CD4-positive, alpha-beta T cell treated with Interleukin-15 for 1 hour (primary cell): ENCODE measurements around the gene HAGHL.
A peak's percentile ranks its signal among the peaks of the same experiment; 100 is the strongest.

Experiments
- DNase-seq: peaks from one replicate; pipeline ENCODE4 v3.0.0-alpha.2; 2020

The HAGHL gene

DNA sequence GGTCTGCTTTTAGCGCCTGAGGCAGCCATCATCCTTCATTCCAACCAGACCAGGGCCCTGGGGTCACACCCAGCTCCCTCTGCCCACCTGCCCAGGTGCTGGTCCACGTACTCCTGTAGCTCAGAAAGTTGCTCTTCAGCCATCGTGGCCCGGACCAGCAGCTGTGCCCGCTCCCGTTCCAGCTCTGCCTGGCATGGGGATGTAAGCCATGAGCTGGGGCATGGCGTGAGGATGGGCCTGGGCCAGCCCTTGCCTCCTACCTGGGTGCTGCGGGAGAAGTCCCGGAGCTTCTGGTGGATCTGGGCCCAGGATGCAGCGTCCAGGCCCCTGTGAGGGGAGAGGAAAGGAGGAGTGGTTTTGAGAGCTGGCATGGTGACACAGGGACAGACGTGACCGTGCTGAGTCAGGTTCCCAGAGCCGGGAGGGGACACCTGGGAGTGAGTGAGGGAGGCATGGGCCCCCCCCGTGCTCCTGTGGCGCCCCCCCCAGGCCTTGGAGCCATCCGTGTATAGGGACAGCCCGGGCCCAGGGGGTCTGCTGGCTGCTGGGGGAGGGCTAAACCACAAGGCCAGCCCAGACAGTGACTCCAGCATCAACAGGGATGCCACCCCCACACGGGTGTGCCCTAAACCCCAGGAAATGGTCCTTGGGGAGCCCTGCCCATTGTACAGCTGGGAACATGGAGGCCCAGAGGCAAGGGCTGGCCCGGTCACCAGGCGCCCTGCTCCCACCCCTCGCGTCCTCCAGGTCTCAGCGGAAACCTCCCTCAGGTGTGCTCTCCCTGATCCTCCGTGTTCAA, 3.9 kb upstream of the HAGHL start:
- DNase-seq = no peak

DNA sequence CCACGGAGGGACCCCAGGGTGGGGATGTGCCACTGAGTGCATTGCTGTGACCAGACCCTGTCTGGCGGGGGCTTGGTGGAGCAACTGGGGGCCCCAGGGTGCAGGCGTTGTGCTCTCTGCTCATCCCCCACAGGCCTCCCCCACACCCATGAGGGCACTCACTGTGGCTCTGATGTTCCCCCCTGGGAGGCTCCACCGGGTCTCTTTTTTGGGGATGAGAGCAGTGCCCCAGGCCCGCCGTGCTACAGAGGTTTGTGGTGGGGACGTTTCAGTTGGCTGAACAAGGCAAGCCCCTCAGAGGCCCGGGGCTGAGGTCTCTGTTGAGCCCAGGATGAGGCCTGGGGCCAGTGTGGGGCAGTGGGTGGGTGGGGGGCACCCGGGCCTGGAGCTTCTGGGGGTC, 3.2 kb upstream of the HAGHL start:
- no peak for DNase-seq

DNA sequence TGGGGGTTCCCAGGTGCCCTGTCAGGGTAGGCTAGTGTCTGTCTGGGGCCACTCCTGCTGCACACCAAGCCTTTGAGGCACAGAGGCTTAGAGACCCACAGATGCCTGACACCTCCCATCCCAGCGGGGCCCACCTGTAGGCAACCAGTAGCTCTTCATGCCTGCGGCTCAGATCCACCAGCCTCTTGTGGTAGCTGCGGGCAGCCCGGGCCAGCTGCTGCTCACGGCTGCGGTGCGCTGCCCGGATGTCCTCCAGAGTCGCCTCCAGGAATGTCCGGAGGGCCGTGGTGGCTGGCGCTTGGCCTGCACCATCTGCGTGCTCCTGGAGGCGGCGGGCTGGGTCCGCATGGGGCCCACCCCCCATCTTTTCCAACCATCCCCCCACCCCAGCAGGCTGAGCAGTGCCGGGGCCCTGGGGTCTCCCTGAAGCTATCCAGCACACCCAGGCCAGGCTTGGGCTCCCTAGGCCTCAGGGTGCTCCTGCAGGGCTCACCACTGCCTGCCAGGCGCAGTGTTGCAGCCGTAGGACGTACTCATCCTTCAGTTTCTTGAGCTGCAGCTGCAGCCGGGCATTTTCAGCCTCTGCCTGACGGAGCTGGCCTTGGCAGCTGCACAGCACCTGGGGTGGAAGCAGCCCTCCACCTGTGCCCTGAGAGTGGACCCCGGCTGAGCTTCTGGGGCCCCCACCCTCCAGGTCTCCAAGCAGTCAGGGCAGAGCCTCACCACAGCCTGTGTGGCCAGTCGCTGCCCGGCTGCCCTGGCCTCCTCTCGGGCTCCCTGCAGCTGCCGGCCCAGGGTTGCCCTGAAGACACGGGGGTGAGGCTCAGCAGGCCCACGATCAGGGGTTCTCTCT, 2.5 kb upstream of the HAGHL start:
- DNase-seq = no peak

DNA sequence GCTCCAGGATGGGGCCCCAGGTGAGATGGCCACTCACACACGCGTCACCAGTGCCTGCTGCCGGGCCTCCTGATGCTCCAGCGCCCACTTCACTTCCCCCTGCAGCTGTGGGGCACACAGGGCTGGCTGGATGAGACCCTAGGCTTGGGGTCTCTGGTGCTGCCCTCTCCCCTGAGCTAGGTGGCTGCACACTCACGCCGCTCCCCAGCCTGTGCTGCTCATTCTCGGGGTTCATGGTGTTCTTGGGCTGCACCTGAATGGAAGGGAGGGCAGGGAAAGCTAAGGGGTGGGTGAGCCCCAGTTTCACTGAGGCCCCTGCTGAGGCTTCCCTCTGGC, 1.9 kb upstream of the HAGHL start:
- no peak for DNase-seq

DNA sequence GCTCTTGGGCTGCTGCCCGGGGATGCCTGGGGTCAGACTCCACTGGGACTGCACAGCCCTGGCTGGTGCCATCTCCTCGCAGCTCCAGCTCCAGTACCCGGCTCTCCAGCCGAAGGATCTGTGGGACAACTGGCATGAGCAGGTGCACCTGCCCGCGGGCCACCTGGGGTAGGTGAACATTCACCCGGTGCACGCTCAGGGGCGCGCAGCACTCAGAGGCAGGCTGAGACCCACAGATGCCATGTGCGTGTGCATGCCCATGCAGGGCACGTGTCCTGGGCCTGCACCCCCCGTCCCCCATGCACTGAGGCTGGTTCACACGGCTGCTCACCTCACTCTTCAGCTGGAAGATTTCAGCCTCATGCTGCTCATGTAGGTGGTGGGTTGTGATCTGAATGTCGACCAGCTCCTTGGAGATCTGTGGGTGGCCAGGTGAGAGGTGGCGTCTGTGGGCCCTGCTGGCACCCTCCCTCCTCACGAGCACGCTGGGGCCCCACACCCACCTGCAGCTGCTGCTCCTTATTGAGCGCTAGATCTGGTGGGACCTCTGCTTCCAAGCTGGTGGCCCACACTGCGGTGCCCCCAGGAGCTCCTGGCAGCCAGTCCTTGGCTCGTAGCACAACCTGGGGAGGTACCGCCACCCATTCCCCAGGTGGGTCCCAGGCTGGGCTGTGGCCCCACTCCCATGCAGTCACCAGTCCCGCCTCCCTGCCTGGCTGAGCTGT, 1.3 kb upstream of the HAGHL start:
- DNase-seq = no peak

DNA sequence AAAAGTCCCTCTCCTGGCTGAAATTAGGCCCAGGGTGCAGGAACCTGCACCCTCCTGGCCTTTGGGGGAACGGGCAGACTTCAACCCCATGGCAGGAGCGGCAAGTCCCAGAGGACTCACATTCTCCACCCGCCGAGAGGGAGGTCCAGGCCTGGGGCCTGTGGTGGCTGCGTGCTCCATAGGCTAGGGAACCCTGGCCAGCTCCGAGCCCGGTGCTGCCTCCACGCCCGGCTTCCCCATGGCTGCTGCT, 793 bp upstream of the HAGHL start:
- no peak for DNase-seq

DNA sequence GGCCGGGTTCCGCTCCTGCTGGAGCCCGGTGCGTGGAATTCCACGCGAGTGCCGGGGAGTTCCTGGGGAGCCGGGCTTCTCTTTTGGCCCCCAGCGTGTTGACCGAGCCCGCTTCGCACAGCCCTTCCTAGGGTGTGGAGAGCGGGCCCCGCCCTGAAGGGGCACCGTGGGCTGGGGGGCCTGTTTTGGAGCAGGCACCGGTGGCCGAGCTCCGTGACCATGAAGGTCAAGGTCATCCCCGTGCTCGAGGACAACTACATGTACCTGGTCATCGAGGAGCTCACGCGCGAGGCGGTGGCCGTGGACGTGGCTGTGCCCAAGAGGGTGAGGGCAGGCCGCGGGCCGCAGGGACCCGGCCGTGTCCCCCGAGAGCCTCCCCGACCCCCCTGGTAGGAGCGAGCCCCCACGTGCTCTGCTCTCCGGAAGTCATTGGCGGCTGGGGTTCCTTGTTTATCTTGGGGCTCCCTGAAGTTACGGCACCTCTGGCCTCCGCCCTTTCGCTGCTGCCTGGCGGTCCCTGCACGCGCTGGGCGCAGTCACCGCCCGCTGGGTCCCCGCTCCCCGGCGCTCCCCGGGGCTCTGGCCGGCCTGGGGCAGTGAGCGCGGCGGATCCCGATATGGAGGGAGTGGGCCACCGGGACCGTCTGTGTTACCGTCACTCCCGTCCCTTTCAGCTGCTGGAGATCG, 528 bp downstream of the HAGHL start:
- DNase-seq = no peak

DNA sequence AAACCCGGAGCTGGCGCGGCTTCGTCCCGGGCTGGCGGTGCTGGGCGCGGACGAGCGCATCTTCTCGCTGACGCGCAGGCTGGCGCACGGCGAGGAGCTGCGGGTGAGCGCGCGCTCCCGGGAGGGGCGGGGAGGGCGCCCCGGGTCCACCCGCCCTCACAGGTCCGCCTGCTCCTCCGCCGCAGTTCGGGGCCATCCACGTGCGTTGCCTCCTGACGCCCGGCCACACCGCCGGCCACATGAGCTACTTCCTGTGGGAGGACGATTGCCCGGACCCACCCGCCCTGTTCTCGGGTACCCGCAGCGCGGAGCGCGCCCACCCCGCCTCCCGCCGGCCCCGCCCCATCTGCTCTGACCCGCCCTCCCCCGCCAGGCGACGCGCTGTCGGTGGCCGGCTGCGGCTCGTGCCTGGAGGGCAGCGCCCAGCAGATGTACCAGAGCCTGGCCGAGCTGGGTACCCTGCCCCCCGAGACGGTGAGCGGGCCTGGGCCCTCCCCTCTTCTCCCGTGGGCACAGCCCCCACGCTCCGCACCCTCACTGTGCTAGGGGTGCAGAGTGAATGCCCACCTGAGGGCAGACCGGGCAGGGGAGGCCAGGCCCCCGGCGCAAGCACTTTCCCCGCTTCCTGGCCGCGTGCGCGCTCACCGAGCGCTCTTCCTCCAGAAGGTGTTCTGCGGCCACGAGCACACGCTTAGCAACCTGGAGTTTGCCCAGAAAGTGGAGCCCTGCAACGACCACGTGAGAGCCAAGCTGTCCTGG, 1.4 kb downstream of the HAGHL start:
- DNase-seq = peak; percentile 77

DNA sequence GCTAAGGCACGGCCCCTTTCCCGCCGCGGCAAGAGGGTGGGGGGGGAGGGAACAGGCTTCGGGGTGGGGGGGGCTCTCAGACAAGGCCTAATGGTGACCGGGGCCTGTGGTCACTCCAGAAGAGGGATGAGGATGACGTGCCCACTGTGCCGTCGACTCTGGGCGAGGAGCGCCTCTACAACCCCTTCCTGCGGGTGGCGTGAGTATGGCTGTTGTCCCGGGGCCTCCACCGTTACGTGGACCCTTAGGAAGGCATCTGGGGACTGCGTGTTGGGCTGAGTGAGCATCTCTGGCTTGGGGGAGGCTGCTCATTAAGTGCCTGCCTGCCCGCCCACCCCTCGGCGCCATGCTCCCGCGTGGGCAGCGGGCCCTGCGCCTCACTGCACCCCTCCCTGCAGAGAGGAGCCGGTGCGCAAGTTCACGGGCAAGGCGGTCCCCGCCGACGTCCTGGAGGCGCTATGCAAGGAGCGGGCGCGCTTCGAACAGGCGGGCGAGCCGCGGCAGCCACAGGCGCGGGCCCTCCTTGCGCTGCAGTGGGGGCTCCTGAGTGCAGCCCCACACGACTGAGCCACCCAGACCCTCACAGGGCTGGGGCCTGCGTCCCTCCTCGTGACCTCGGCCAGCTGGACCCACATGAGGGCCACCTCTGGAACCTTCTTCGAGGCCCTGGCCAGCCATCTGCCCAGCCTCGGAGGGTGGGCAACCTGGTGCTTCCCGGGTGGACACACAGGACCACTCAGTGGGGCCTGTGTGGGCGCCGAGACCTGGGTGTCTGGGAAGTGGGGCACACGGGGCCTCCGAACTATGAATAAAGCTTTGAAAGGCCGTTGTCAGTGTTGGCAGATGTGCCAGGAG, 2.2 kb downstream of the HAGHL start:
- DNase-seq = no peak

DNA sequence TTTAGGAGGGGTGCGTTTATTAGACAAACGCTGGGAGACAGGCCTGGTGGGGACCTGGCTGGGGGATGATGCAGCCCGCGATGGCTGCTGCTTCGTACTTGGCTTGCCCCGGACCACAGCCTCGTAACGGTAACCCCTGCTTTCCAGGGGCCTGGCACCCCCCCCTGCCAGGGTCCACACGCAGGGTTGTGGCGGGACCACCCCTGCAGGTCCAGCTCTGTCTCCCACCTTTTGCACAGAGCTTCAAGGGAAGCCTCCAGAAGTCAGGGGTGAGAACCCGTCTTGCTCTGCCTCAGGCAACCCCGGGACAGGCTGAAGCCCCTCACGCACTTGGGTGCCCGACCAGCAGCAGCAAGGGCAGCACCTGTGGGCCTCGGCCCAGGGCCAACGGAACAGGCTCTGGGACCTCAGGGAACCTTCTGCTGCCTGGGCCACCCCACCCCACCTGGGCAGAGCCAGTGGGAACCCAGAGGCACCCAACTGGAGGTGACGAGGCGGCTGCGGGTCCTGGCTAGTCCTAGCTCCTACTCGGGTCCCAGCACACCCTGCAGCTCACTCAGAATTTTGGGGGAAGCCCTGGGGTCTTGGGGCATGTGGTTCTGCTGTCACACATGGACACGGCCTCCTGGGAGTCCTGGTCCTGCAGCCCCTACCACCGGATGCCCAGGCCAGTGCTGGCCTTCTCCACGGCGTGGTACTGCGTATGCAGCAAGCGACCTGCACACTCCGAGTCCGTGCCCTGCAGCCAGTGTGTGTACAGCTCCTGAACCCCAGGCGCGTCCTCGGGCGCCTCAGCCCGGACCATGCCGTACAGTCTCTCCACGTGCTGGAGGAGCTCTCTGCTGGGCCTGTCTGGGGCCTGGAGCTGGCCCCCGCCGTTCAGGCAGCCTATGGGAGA, 3.1 kb downstream of the HAGHL start:
- DNase-seq = no peak

DNA sequence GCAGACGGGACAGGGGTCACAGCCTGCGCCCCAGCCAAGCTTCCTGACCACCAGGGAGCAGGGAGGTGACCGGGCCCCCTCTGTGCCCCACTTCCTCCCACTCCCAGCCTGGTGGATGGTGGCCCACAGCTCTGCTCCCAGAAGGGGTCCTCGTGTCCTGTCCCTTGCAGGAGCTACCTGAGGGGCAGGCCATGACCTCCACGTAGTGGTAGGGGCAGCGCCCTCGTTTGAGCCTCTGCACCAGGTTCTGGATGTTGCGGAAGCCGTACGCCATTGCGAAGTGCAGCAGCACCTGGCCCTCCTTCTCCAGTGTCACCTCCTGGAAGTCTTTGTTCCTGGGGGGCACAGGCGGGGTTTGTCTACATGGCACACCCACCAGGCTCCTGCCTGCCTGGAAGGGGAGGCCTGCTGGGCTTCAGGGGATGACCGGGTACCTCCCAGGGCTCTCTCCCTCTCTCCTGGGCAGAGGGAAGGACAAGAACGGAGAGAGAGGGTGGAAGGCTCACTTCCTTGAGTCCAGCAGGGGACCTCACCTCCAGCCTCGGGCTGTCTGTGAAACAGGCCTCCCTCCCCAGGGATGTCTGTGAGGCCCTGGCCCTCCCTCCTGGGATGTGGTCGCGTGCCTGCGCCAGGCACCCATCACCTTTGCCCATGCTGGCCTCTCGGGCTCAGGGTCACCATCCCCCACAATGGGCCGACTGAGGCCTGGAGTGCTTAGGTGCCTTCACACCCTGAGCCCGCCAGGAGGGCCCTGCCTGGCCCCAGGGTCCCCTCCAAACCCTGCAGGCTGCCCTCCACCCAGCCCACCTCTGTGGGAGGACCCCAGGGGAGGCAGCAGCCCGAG, 4.0 kb downstream of the HAGHL start:
- no peak for DNase-seq

DNA sequence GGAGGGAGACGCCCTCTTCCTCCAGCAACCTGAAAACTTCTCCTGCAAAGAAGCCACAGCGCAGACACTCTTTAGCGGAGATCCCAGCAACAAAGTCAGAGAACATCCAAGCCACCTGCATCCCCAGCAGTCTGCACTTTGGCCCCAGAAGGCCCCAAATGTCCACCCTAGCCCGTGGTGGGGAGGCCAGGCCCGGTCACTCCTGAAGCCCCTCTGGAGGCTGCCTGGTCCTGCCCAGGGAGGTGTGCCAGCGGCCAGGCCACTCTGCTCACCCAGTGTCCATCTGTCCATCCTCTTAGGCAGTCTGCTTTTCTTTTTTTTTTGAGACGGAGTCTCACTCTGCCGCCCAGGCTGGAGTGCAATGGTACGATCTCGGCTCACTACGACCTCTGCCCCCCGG, 5.4 kb downstream of the HAGHL start:
- no peak for DNase-seq

DNA sequence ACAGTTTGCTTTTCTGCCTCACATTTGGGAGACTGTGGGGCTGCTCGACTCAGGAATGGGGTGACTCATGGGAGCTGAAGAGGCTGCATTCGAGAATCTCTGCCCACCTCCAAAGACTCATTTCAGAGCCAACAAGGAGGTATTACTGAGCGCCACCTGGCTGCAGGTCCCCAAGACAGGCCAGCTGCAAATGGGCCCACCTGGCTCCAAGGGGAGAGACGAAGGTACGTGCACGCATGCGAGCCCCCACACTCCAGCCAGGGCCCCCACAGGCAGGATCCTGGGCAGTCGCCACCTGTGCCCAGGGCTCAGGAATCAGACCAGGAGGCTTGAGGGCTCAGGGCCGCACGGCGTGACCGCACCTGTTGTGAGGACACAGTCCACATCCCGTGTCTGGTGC, 6.0 kb downstream of the HAGHL start:
- no peak for DNase-seq

DNA sequence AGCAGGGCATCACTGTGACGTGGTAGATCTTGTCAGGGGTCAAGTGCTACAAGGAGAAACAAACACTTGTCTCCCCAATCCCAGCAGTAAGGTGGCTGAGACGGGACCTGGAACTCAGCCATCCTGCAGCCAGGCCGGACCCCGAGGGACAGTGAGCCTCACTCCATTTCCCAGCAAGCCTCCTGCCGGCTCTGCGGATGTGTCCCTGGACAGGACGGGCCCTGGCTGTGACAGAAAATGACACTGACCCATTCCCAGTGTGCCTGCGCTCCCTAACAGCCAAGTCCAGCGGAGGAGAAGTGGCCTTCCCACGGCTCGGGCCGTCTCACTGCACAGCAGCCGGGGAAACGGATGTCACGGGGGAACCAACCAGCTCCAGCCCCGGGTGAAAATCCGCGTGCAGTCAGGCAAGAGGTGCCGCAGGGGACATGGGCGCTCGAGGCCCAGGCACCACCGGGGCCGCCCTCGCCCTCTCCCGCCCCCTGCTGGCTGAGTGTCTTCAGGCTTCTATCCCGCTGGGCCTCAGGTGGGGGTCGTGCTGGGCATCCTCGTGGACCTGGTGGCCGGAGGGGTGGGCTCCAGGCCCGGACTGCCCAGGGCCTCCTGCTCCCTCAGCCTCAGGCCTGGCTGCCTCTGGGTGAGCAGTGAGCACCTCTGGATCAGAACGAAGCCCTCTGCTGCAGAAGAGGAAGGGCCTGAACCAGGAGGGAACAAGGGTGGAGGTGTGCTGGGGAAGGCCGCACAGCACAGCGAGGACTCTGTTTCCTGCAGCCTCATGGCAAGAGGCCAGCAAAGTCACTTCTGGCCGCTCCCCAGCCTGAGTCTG, 6.7 kb downstream of the HAGHL start:
- DNase-seq = no peak

DNA sequence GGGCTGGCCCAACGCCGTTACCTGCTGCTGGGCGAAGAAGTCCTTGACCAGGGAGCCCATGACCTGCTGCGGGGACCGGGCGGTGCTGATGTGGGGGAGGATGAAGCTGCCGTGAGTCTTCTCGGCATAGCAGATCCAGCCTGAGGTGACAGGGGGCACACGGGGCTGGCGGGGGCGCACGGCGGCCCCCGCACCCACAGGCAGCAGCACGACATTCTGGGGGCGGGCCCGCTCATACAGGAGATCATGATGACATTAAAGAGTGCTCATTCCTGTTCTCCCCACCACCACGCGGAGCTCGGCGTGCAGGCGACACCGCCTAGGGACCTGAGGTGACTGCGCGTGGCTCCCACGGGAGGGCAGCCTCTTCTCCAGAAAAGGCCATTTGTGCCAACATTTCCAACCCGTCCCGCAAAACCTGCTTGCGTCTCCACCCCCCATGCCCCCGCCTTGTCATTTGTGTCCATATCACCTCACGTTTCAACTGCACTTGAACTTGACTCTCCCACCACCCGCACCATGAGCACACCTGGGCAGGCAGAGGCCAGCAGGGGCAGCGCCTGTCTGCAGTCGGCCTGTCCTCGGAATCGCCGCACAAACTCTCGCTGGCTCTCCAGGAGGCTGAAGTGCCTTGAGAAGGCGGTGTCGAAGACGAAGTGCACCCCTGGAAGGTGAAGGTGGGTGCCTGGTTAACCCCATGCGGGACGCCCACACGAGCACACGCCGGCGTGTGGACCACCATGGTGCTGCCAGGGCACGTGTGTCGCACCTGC, 7.5 kb downstream of the HAGHL start:
- no peak for DNase-seq

DNA sequence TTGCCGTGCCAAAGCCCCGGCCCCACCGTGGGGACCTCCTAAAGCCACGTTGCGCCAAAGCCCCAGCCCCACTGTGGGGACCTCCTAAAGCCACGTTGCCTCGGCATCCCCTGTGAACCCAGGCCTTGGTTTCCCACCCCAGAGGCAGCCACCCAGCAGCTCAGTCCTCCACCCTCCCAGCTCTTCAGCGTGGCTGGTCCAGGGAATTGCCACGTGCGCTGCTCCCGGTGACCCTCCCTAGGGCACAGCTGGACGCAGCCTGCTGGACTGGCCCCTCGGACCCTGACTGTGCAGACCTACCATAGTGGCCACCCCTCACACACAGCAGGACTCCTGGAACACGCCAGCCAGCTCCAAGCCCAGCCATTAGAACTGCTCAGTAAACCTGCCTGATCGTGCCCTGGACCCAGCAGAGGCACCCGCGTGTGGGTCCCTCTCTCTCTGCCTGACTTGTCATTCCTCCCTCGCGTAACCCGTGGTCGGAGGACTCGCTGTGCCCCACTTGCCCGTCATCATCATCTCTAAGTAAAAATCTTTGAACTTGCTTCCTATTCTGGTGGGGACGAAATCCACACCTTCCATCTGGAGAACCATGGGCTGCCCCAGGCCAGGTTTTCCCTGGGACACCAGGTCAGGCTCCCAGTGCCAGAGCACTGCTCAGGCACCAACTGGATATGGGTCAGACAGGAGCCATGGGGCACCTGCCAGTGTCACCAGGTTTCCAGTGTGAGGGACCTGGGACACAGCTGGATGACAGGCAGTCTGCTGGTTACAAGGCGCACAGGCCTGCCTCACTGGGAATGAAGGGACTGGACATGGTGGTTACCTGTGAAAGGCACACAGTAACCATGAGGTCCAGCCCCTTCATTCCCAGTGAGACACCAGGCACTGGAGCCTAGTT, 8.3 kb downstream of the HAGHL start:
- no peak for DNase-seq

DNA sequence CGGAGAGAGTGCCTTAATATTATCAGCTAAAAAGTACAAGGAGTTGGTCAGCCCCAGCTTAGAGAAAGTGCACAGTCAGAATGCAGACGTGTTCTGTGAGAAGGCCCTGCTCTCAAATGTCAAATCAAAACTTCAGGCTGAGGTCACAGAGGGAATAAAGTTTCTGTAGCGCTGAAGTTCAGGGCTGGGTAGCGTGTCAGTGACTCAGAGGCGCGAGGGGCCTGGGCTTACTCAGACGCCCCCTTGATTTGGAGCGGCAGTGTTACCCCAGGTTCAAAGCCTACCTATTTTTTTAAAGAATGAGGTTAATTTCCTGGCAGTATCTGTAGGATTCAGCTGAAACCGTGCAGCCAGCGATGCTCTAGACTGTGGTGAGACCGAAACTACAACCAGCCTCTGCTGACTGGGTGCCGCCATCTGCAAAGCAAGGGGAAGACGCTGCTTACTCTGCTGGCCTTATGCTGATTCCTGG, 9.1 kb downstream of the HAGHL start:
- no peak for DNase-seq
